GM18519 (cell line): ENCODE results near the gene SDE2.
"Not testable (repeated sequence)": the region's sequence is repeated elsewhere in the genome, so short reads cannot be mapped to it uniquely, and the experiment has no call there.

Experiments
- ATAC-seq: cut with Tn5 transposase; IDR thresholded peaks from one replicate; pipeline ENCODE4 v1.9.1; 2021; ENCODE audit warnings: mild to moderate bottlenecking, moderate library complexity; ENCODE audit not compliant: unreplicated experiment, low FRiP score

SDE2 gene

GRCh38 chr1:226007126-226007892 lies 8.2 kb upstream of the SDE2 start:
- ATAC-seq, result not testable (repeated sequence)

- no peak for ATAC-seq
Observed at GRCh38 chr1:226006686-226007085, 7.5 kb upstream of the SDE2 start.

GRCh38 chr1:226004396-226004795 lies 5.3 kb upstream of the SDE2 start:
- no peak for ATAC-seq

GRCh38 chr1:226003502-226004170 lies 4.5 kb upstream of the SDE2 start:
- ATAC-seq, result no peak

- no peak for ATAC-seq
Observed at GRCh38 chr1:226002667-226003501, 3.7 kb upstream of the SDE2 start.

- no peak for ATAC-seq
Observed at GRCh38 chr1:226001963-226002666, 3.0 kb upstream of the SDE2 start.

- no peak for ATAC-seq
Observed at GRCh38 chr1:226001088-226001487, 1.9 kb upstream of the SDE2 start.

GRCh38 chr1:226000493-226001081 lies 1.4 kb upstream of the SDE2 start:
- not testable (repeated sequence) for ATAC-seq

GRCh38 chr1:225999912-226000337 lies 782 bp upstream of the SDE2 start:
- ATAC-seq, result peak; percentile 17

GRCh38 chr1:225998560-225999226 lies 450 bp downstream of the SDE2 start:
- ATAC-seq, result no peak

GRCh38 chr1:225996946-225997545 lies 2.1 kb downstream of the SDE2 start:
- no peak for ATAC-seq

- no peak for ATAC-seq
Observed at GRCh38 chr1:225995919-225996864, 3.0 kb downstream of the SDE2 start.

GRCh38 chr1:225990705-225991464 lies 8.3 kb downstream of the SDE2 start:
- ATAC-seq, result no peak

GRCh38 chr1:225987491-225988316 lies 11.4 kb downstream of the SDE2 start:
- no peak for ATAC-seq

- ATAC-seq, result no peak
Observed at GRCh38 chr1:225981714-225982113, 17.4 kb downstream of the SDE2 start.

- no peak for ATAC-seq
Observed at GRCh38 chr1:225980005-225980836, 18.9 kb downstream of the SDE2 start.
